GM19467 (cell line): ENCODE data around the gene STXBP5L.
"Not testable (repeated sequence)": the region's sequence is repeated elsewhere in the genome, so short reads cannot be mapped to it uniquely, and the experiment has no call there.

ENCODE experiments used
- ATAC-seq: cut with Tn5 transposase; IDR thresholded peaks from one replicate; pipeline ENCODE4 v1.9.1; 2021; ENCODE audit warnings: mild to moderate bottlenecking, moderate library complexity; ENCODE audit not compliant: unreplicated experiment

Gene STXBP5L

GRCh38 chr3:121414924-121415323 is 506.9 kb downstream of the STXBP5L start:
- no peak for ATAC-seq

- no peak for ATAC-seq
Measured at GRCh38 chr3:121418182-121418581, 510.2 kb downstream of the STXBP5L start.

DNA sequence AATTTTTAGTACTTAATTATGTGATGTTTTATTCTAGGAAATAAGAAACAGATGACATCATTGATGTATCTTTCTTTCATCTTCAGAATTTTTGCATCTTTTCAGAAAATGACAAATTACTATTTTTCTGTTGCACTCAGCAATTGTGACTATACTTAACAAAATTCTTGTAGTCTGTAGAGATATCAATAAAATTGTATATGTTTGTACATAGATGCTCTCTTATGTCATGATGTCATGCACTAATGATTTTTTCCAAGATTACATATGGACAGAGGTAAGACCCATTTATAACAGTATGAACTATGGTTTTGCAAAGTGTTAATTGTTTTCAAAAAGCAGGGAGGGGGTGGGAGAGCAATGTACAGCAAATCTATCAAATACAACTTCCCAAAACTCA is 516.5 kb downstream of the STXBP5L start:
- ATAC-seq, result no peak

DNA sequence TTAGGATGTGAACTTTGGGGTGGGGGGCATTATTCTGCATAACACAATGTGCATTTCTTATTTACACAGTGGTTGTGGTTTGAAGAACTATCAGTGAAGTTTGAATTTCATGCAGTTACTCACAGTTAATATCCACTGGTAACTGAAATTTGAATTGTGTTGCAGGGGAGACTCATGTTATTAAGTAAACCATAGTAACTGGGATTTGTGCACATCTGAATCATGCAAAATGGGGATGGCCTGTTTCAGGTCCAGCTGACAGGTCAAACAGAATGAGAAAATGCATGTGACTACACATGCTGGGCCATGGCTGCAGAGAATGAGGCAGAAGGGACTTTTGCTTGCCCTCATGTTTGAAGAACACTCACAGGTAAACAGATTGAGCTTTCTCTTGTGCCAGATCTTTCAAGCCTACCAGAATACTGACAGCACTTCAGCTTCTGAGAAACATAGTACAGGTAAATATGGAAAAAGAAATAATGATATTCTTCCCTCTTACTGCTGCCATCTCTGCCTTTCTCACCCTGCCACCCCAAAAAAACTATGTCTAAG is 522.7 kb downstream of the STXBP5L start:
- ATAC-seq, result no peak

GRCh38 chr3:121431726-121432517 is 523.9 kb downstream of the STXBP5L start:
- peak; percentile 91 for ATAC-seq

DNA sequence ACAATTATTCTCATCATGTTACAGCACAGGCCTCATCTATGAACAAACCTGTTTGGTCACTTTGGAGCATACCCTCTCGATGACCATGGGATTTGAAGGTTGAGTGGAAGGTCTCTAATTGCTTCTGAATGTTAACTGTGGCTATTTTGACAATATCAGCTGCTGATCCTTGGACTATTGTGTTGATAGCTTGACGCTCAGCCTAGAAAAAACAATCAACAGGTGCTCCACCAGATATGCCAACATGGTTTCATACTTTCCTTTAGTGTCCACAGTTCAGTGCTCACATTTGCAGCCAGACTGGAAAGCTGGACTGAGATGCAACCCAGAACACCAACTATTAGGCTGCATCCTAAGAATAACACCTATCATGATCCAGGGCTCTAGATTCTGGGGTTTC is 528.1 kb downstream of the STXBP5L start:
- ATAC-seq, result no peak

GRCh38 chr3:121436641-121437040 is 528.6 kb downstream of the STXBP5L start:
- ATAC-seq, result no peak

DNA sequence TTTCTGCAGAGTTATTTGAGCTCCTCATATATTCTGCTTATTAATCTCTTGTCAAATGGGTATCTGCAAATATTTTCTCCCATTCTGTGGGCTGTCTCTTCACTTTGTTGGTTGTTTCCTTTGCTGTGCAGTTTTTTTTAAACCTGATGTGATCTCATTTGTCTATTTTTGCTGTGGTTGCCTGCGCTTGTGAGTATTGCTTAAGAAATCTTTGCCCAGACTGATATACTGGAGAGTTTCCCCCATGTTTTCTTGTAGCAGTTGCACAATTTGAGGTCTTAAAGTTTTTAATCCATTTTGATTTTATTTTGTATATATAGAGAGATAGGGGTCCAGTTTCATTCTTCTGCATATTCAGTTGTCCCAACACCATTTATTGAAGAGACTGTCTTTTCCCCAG is 535.5 kb downstream of the STXBP5L start:
- no peak for ATAC-seq

GRCh38 chr3:121451752-121452151 is 543.7 kb downstream of the STXBP5L start:
- ATAC-seq, result not testable (repeated sequence)

DNA sequence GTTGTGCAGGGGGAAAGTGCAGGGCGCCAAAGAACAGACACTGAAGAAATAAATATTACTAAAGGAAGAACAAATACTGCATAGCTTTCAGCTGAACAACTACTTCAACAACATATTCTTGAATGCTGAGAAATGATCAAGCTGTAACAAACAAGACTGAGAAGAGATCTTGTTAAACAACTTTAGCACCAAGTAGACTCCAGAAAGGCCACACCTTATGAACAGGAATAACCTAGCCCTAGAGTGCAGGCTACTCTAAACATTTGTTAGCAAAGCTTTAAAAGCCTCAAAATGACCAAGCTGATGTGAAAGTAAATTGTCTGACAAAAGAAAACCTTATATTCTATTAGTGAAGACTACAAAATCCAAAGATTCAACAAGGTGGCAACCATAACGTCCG is 554.6 kb downstream of the STXBP5L start:
- no peak for ATAC-seq

GRCh38 chr3:121463745-121464144 is 555.7 kb downstream of the STXBP5L start:
- no peak for ATAC-seq

DNA sequence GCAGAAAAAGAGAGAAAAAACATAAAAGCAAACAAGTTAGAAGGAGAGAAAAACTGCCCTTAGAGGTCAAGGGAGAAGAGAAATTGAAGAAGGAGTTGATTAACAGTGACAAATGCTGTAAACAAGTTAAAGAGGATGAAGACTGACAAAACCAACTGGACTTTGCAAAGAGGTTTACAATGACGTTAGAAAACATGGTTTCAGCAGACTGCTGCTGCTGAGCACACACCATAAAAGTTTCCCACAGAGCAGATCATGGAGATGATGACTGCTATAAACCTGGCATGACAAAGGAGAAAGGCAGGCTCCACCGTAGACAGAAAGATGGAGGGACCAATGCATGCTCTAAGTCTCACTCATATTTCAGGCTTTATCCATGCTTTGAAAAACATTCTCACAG is 559.1 kb downstream of the STXBP5L start:
- no peak for ATAC-seq

GRCh38 chr3:121473001-121473400 is 565.0 kb downstream of the STXBP5L start:
- no peak for ATAC-seq
